ENCODE data around the gene ZBTB7C. TPM values are rescaled to one million over a fixed set of nuclear protein-coding genes. Genes with fewer than 3 reads are reported as not detected.

Gene ZBTB7C
- total and polyA plus RNA-seq, 9 of the 15 experiments (the other 6 are each of a cell fraction or from before 2014, with no cell fraction given), result not detected

DNA sequence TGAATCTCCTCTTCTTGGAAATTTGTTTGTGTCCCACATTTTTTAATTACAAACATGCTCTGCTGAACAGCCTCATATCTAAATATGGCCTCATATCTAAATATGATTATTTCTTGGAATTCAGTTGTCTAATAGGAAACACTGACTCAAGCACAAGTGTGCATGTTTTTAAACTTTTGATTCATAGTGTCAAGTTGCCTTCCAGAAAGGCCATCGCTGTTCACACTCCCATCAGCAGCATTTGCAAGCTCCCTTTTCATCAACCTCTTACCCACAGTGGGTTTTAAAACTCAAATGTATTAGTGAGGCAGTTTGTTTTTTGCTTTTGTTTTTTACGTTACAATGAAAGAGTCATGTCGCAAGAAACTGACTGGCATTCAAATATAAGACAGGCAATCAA is 413.5 kb downstream of the ZBTB7C start:
- no peaks in the 10 kb centered on the region for H3K36me3 ChIP-seq (ENCODE audit: control insufficient read depth, insufficient read depth, low read length)
- peaks cover 3% of the 10 kb centered on the region; the same call in 1 of the 2 replicates for H3K9me3 ChIP-seq (replicated peaks; ENCODE audit: control insufficient read depth, insufficient read depth, low read depth, low read length)
- FAIRE-seq (no peak), DNase-seq (ENCODE audit: extremely low read depth in 1 of 4, low spot score in 3 of 4) (no peak), ATAC-seq (no peak)
- H3K9me1 ChIP-seq (ENCODE audit: control insufficient read depth, insufficient read depth, low read length), result no peaks in the 10 kb centered on the region
- WGBS (ENCODE audit: insufficient coverage, low coverage, missing lambda C conversion rate), result 0% methylated on average over 3 of the region's 3 CpGs
- H4K20me1 ChIP-seq (replicated peaks; ENCODE audit: control insufficient read depth, insufficient read depth, low read length), result no peaks in the 10 kb centered on the region
- peaks cover 0 to 6% of the 10 kb centered on the region in 2 experiments; a peak in 4 of 5 replicates for H3K4me1 ChIP-seq (replicated peaks in 1 of 2; ENCODE audit: control insufficient read depth in 2 of 2, insufficient read depth in 2 of 2, low read length in 2 of 2)
- H3K9ac ChIP-seq (ENCODE audit: insufficient read depth in 1 of 2, low read depth in 2 of 2, low read length in 2 of 2), result no peak overlapping the region
- no TSS peak for BruUV-seq (replicated peaks)
- intact Hi-C loops (cut with micrococcal nuclease) (loop anchor here (5.0 kb wide), 1 partner anchor 63 kb away; the partner anchor contains the start of gene SMAD2), in situ Hi-C loops (cut with MboI) (no loop called here)
- no peak overlapping the region for H3K4me3 ChIP-seq
- peaks cover 0 to 12% of the 10 kb centered on the region in 2 experiments; a peak in 1 of 5 replicates for H3K27me3 ChIP-seq (ENCODE audit: control insufficient read depth in 2 of 2, insufficient read depth in 2 of 2, low read length in 2 of 2)
- ChIA-PET POLR2A (no interaction called here), CTCF (ENCODE audit: low intra/inter-chr PET ratio) (no interaction called here)
- no peak overlapping the region for H3K4me2 ChIP-seq (ENCODE audit: insufficient read depth, low read length)
- no peak overlapping the region for H2AFZ ChIP-seq (ENCODE audit: low read depth, low read length)
- no peaks in the 10 kb centered on the region for H3K79me2 ChIP-seq (ENCODE audit: control insufficient read depth, insufficient read depth, low read length)
- no peak overlapping the region for H3K27ac ChIP-seq (ENCODE audit: extremely low read depth, low read depth, low read length)
- TF ChIP-seq MTA1 (IDR thresholded peaks at IDR 0.05; ENCODE audit: borderline replicate concordance) (no peak), ZNF561 (CRISPR knock-in tag; conservative IDR thresholded peaks at IDR 0.05) (no peak), SPI1 (IDR thresholded peaks at IDR 0.05; ENCODE audit: borderline replicate concordance, low read depth, low read length) (no peak), SOX6 (IDR thresholded peaks at IDR 0.05) (no peak)
- TF ChIP-seq, protein P1, sequence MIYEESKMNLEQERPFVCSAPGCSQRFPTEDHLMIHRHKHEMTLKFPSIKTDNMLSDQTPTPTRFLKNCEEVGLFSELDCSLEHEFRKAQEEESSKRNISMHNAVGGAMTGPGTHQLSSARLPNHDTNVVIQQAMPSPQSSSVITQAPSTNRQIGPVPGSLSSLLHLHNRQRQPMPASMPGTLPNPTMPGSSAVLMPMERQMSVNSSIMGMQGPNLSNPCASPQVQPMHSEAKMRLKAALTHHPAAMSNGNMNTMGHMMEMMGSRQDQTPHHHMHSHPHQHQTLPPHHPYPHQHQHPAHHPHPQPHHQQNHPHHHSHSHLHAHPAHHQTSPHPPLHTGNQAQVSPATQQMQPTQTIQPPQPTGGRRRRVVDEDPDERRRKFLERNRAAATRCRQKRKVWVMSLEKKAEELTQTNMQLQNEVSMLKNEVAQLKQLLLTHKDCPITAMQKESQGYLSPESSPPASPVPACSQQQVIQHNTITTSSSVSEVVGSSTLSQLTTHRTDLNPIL (CRISPR knock-in tag; IDR thresholded peaks at IDR 0.05), result no peak
- TF ChIP-seq, protein P2, sequence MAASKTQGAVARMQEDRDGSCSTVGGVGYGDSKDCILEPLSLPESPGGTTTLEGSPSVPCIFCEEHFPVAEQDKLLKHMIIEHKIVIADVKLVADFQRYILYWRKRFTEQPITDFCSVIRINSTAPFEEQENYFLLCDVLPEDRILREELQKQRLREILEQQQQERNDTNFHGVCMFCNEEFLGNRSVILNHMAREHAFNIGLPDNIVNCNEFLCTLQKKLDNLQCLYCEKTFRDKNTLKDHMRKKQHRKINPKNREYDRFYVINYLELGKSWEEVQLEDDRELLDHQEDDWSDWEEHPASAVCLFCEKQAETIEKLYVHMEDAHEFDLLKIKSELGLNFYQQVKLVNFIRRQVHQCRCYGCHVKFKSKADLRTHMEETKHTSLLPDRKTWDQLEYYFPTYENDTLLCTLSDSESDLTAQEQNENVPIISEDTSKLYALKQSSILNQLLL (CRISPR knock-in tag; IDR thresholded peaks at IDR 0.05; ENCODE audit: borderline replicate concordance), result no peak

Data from K562 (cell line).